Endodermal cell (in vitro differentiated cells): ENCODE data around the gene PPP1R3F. TPM values are rescaled to one million over a fixed set of nuclear protein-coding genes. Genes with fewer than 3 reads are reported as not detected.
A peak's percentile ranks its signal among the peaks of the same experiment; 100 is the strongest.

Experiments
- DNase-seq: peaks from one replicate; pipeline ENCODE4 v3.0.0-alpha.2; 2017
- H3K27ac ChIP-seq: 2 replicates; pipeline ENCODE4 v1.5.1; 2013; ENCODE audit warnings: mild to moderate bottlenecking, low read depth, low read length, moderate library complexity
- H3K27me3 ChIP-seq: 2 replicates; pipeline ENCODE4 v1.6.1; 2013; ENCODE audit warnings: mild to moderate bottlenecking, low read length, moderate library complexity; ENCODE audit not compliant: insufficient read depth, control insufficient read depth, poor library complexity, severe bottlenecking
- H3K36me3 ChIP-seq: 2 replicates; pipeline ENCODE4 v1.7.0; 2013; ENCODE audit warnings: mild to moderate bottlenecking, low read length, moderate library complexity; ENCODE audit not compliant: control insufficient read depth, insufficient read depth
- H3K4me1 ChIP-seq: one replicate; pipeline ENCODE4 v1.7.0; 2013; ENCODE audit warnings: low read length; ENCODE audit not compliant: control insufficient read depth, insufficient read depth
- H3K4me3 ChIP-seq: 2 replicates; pipeline ENCODE4 v1.5.1; 2013; ENCODE audit warnings: mild to moderate bottlenecking, low read length, moderate library complexity
- H3K9ac ChIP-seq: 2 replicates; pipeline ENCODE4 v1.6.1; 2013; ENCODE audit warnings: mild to moderate bottlenecking, low read length, moderate library complexity; ENCODE audit not compliant: poor library complexity, severe bottlenecking; ENCODE audit errors: extremely low read depth
- H3K9me3 ChIP-seq: 2 replicates; pipeline ENCODE4 v1.6.1; 2013; ENCODE audit warnings: mild to moderate bottlenecking, low read length, moderate library complexity; ENCODE audit not compliant: control insufficient read depth
- H3K27ac Mint-ChIP-seq: 2 replicates; pipeline ENCODE4 v1.8.0; 2020; ENCODE audit warnings: mixed read lengths
- H3K27me3 Mint-ChIP-seq: 2 replicates; pipeline ENCODE4 v1.8.0; 2021; ENCODE audit warnings: mild to moderate bottlenecking, mixed read lengths; ENCODE audit not compliant: insufficient read depth
- H3K36me3 Mint-ChIP-seq: 2 replicates; pipeline ENCODE4 v1.8.0; 2020; ENCODE audit warnings: low read depth, mixed read lengths
- H3K4me1 Mint-ChIP-seq: 2 replicates; pipeline ENCODE4 v1.8.0; 2020; ENCODE audit warnings: mixed read lengths
- H3K4me3 Mint-ChIP-seq: 2 replicates; pipeline ENCODE4 v1.8.0; 2020; ENCODE audit warnings: mild to moderate bottlenecking, moderate library complexity, mixed read lengths
- H3K9me3 Mint-ChIP-seq: 2 replicates; pipeline ENCODE4 v1.8.0; 2020; ENCODE audit warnings: mild to moderate bottlenecking, mixed read lengths
- WGBS, 2 experiments: methylation state at CpG; one replicate each; pipeline versions ENCODE4 v1.1.5 to v1.1.7; 2013; ENCODE audit warnings: missing lambda C conversion rate in 2 of 2, mixed read lengths in 1 of 2; ENCODE audit not compliant: insufficient coverage in 1 of 2, insufficient read length in 1 of 2; 5-methylcytosine and 5-hydroxymethylcytosine counted together
- total RNA-seq, 2 donors: library from RNA; stranded (reverse); fragmentation: NEBNext Ultra II Directional in 1 of 2; extraction: Animal tissue kit (Norgen Biotek cat#: 25700) in 1 of 2; gene quantifications; 2 replicates in 1 of 2; 3 replicates in 1 of 2; pipeline ENCODE4 v1.2.1, GENCODE V29; 2021
- TF ChIP-seq, protein P1 (sequence below): fragments of 200-600 bp; sonication (generic); conservative IDR thresholded peaks from 2 replicates; pipeline ENCODE4 v1.5.0; 2021; ENCODE audit warnings: antibody characterized with exemption, mild to moderate bottlenecking

Gene PPP1R3F
- total RNA-seq, 2 donors from 2014 or later = 6.9 to 16.6 TPM

DNA sequence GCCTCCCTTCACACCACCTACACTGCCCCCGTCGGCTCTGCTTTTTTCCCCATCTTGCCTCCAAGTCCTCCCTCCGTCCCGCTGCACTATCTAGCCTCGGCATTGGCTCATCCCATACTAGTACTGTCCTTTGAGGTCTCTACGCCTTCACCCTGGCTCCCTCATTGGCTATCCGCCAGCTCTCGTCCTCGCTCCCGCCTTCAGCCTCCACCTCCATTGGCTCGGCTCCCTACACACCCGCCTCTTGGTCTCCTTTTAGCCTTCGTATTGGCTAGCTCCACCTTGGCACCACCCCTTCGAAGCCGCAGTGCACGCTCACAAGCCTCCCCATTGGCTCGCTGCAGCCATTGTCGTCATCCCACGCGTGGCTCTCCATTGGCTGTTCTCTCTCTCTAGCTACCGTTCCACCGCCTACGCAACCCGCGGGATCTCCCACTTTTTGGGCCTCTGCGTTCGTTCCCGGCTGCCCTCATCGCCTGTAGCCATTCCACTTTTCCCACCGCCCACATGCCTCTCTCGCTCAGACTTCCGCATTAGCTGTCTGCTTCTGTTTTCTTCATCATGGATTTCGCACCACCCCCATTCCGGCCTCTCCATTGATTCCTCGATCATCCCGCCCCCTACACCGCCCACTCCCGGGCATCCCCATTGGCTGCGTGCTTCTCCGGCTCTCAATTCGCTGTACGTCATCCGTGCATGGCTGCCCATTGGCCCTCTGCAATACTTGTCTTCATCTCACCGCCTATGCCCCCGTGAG is 405 bp upstream of the PPP1R3F start:
- Histone ChIP-seq H3K4me3 (peak overlapping the region; percentile 85), H3K9me3 (no peaks in the 10 kb centered on the region), H3K27me3 (no peaks in the 10 kb centered on the region), H3K4me1 (peaks cover 2% of the 10 kb centered on the region), H3K27ac (peak overlapping the region; percentile 95), H3K9ac (peak overlapping the region; percentile 77), H3K36me3 (no peaks in the 10 kb centered on the region)
- no peaks in the 10 kb centered on the region for H3K27me3 Mint-ChIP-seq
- H3K4me3 Mint-ChIP-seq = peak overlapping the region; percentile 77
- peaks cover 3% of the 10 kb centered on the region for H3K4me1 Mint-ChIP-seq
- TF ChIP-seq, protein P1, sequence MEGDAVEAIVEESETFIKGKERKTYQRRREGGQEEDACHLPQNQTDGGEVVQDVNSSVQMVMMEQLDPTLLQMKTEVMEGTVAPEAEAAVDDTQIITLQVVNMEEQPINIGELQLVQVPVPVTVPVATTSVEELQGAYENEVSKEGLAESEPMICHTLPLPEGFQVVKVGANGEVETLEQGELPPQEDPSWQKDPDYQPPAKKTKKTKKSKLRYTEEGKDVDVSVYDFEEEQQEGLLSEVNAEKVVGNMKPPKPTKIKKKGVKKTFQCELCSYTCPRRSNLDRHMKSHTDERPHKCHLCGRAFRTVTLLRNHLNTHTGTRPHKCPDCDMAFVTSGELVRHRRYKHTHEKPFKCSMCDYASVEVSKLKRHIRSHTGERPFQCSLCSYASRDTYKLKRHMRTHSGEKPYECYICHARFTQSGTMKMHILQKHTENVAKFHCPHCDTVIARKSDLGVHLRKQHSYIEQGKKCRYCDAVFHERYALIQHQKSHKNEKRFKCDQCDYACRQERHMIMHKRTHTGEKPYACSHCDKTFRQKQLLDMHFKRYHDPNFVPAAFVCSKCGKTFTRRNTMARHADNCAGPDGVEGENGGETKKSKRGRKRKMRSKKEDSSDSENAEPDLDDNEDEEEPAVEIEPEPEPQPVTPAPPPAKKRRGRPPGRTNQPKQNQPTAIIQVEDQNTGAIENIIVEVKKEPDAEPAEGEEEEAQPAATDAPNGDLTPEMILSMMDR = no peak
- WGBS, 2 experiments = 0% methylated on average over 7 to 45 of the region's 45 CpGs
- DNase-seq = peak; percentile 97
- peaks cover 70% of the 10 kb centered on the region for H3K9me3 Mint-ChIP-seq
- H3K36me3 Mint-ChIP-seq = peaks cover 7% of the 10 kb centered on the region
- peak overlapping the region; percentile 99 for H3K27ac Mint-ChIP-seq

DNA sequence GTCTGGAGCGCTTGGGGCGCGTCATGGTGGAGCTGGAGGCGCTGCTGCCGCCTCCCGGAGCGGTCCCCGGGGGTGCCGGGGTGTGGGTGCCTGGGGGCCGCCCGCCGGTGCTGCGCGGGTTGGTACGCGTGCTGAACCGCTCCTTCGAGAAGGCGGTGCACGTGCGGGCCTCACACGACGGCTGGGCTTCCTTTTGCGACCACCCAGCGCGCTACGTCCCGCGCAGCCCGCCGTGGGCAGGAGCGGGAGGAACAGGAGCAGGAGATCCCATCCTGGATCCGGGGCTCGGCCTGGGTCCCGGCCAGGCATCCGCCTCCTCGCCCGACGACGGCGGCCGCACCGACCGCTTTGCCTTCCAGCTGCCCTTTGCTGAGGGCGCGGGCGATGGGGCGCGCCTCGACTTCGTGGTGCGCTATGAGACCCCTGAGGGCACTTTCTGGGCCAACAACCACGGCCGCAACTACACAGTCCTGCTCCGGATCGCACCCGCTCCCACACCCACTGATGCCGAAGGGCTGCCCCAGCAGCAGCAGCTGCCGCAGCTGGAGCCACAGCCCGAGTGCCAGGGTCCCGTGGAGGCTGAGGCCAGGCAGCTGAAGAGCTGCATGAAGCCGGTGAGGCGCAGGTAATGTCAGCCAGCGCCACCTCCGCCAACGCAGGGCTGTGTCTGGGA is 792 bp downstream of the PPP1R3F start:
- Histone ChIP-seq H3K36me3 (no peaks in the 10 kb centered on the region), H3K9ac (peak overlapping the region; percentile 55), H3K4me3 (peak overlapping the region; percentile 71), H3K9me3 (no peaks in the 10 kb centered on the region), H3K27ac (peak overlapping the region; percentile 95), H3K4me1 (peaks cover 2% of the 10 kb centered on the region), H3K27me3 (no peaks in the 10 kb centered on the region)
- Mint-ChIP-seq H3K9me3 (peaks cover 69% of the 10 kb centered on the region), H3K4me1 (peaks cover 3% of the 10 kb centered on the region), H3K27me3 (no peaks in the 10 kb centered on the region), H3K4me3 (peak overlapping the region; percentile 77), H3K27ac (no peak overlapping the region), H3K36me3 (peaks cover 7% of the 10 kb centered on the region)
- WGBS, 2 experiments = 58 to 70% methylated on average over 6 to 64 of the region's 66 CpGs
- TF ChIP-seq, protein P1 = no peak
- no peak for DNase-seq

DNA sequence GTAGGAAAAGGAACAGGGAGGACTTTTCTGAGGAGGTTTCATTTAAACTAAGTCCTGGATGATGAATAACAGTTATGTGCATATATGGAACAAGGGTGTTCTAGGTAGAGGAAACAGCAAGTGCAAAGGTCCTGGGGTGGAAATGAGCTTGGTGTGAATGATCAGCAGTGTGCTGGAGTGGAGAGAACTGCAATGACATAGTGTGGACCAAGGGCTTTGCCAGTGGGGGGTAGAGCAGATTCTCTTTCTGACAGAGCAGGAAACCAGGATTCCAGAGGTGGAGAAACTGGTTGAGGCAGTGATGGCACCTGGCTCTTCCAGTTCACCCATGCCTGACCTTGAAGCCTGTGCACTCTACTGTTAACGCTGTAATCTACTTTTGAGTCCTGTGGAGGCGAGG is 1.7 kb downstream of the PPP1R3F start:
- TF ChIP-seq, protein P1 = no peak
- Histone ChIP-seq H3K4me1 (peaks cover 2% of the 10 kb centered on the region), H3K36me3 (no peaks in the 10 kb centered on the region), H3K4me3 (peak overlapping the region; percentile 71), H3K9me3 (no peaks in the 10 kb centered on the region), H3K27me3 (no peaks in the 10 kb centered on the region), H3K27ac (no peak overlapping the region), H3K9ac (no peak overlapping the region)
- Mint-ChIP-seq H3K36me3 (peaks cover 7% of the 10 kb centered on the region), H3K27me3 (no peaks in the 10 kb centered on the region), H3K9me3 (peaks cover 69% of the 10 kb centered on the region), H3K4me1 (peaks cover 3% of the 10 kb centered on the region), H3K4me3 (peak overlapping the region; percentile 77), H3K27ac (peak overlapping the region; percentile 35)
- 100% methylated on average over 1 to 2 of the region's 2 CpGs for WGBS, 2 experiments
- DNase-seq = no peak
